ENCODE results near the gene ZNF547.
A peak's percentile ranks its signal among the peaks of the same experiment; 100 is the strongest.

Gene ZNF547

DNA sequence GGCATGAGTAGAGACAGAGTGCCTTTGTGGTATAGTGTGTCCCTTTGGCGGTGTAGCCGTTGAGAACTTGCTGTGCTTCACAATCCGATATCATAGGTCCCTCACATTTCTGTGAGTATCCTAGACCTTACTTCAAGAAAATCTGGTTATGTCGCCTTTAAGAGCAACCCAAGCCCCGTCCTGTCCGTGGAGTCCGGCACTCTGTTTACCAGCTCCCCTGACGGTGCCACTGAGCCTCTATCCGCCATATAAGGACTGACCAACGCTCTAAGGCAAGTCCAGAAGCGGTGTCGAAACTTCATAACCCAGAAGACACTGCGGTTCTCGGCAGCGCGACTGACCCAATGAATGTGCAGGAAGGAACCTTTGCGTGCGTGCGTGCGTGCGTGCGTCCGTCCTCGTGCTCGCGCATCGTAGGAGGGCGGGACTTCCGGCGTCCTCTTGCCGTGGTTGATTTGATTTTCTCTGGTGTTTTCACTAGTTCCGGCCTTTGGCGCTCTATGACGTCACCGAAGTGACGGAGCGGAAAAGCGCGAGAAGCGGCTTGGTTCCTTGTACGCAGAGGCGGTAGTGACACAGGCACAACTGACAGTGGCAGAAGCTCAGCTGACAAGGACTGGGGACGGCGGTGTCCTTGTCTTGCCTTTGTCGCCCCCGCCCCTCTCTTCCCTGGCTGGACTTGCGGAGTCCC, at the start of gene ZNF547, which contains the start of gene TRAPPC2B:
TSS of gene ZNF547 (plus strand) at position 555 of the 691 bp plus-strand sequence. CDS start 5,005 bp downstream, outside the sequence.
TSS of gene TRAPPC2B (plus strand) at position 555 of the 691 bp plus-strand sequence. CDS start 1,283 bp downstream, outside the sequence.
- peak; percentile 96 to 98 for DNase-seq (ENCODE audit: low read depth in 2 of 2)

DNA sequence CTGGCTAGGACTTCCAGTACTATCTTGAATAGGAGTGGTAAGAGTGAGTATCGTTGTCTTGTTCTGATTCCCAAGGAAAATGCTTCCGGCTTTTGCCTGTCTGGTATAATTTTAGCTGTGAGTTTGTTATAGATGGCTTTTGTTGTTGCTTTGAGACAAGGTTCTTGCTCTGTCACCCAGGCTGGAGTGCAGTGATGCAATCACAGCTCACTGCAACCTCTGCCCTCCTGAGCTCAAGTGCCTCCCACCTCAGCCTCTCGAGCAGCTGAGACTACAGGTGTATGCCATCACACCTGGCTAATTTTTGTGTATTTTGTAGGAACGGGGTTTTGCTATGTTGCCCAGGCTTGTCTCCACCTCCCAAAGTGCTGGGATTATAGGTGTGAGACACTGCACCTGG, 49.2 kb upstream of the ZNF547 start:
- no peak for DNase-seq (ENCODE audit: low read depth in 2 of 2)

DNA sequence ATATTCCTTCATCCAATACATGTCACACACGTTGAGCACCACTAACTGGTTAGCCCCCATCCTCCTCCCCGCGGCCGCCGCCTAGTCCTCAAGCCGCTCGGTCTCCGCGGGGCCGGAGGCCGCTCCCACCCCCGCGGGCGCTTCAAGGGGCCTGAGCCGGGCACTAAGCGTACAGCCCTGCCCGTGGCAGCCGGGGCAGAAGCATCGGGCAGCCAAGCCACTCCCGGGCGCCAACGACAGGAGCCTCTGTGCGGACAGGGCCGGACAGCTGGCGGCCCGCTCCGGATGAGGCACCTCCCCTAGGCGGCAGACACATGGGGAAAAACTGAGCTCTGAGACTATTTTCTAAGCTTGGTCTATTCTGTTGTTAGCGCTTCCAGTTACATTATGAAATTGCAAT, 45.8 kb upstream of the ZNF547 start:
- no peak for DNase-seq (ENCODE audit: low read depth in 2 of 2)

DNA sequence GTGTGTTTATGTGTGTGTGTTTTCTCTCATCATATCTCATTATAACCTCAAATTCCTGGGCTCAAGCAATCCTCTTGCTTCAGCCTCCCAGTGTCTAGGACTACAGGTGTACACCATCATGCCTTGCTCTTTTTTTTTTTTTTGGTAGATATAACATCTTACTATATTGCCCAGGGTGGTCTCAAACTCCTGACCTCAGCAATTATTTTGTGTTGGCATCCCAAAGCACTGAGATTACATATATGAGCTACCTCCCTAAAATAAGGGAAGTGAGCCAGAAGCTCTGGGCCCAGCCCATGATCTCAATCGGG, 43.5 kb upstream of the ZNF547 start:
- DNase-seq (ENCODE audit: low read depth in 2 of 2), result no peak

DNA sequence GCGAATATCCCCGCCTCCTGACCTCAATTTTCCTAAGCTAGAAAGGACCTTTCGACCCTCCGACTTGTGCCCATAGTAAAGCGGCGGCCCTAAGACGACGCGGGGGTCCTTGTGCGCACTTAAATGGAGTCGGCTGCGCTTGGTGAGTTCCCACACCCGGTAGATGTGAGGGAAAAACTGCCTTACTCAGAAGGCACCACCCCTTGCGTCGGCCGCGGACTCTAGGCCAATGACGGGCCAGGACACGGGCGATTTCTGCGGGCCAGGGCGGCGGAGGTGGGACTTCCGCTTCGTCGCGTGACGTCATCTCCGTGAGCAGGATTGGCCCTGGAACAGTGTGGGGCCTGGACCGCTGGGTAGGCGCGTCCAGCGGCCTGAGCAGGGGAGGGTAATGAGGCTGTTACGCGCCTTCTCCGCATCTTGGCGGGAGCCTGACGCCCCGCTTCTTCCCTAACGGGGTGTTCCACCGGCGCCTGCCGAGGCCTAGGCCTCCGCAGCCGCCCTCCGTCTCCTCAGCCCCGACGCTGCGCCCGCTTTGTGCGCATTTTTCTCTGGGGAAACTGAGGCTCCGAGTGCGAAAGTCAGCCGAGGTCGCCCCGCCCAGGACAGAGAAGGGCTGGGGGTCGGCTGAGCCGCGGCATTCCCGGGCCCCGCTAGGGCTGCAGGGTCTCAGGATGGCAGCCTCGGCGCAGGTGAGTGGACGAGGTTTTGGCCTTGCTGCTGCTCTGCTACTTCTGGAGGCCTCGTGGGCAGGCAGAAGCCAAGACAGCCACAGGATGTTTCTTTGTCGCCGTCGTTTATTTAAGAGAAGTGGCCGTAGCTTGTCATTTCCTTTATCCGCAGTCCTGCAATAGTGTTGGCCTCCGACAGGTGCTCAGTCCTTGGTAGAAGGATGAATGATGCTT, 42.9 kb upstream of the ZNF547 start, which contains the start of gene ZNF543:
TSS of gene ZNF543 (plus strand) at position 293 of the 905 bp plus-strand sequence. CDS start at position 675, 382 bp downstream.
- DNase-seq (ENCODE audit: low read depth in 2 of 2), result peak; percentile 85 to 87

DNA sequence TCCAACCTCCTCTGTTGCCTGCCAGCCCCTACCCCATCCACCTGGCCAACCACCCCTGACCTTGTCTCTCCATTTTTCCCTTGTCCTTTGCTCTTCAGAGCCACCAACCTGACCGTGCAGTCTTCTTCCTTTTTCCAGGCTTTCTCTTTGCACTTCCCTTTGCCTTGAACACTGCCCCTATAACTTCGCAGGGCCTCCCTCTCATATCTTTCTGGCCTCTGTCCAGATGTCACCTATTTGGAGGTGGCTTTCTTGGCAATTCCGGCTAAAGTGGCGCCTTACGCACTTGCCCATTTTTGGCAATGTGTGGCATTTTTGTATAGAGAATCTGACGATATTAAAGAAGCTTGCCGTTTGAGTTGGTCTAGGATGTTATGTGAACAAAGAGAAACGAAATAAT, 42.2 kb upstream of the ZNF547 start:
- no peak for DNase-seq (ENCODE audit: low read depth in 2 of 2)

DNA sequence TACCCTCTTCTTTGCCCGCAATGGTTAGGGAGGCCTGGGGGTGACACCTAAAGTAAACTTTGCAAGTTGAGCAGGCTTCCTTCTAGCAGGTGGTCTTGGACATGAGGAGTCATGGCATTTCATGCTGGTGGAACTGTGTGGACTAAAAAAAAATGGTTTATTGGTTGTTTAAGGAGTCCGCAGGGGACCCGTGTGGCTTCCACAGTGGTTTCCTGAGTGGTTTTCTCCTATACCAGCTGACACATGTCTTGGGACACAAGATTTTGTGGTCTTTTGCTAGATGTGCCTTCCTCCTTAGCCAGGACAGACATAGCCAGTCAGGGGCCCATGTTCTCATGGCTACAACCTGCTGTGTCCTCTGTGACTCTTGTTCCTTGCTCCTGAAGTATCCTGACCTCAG, 41.6 kb upstream of the ZNF547 start:
- no peak for DNase-seq (ENCODE audit: low read depth in 2 of 2)

DNA sequence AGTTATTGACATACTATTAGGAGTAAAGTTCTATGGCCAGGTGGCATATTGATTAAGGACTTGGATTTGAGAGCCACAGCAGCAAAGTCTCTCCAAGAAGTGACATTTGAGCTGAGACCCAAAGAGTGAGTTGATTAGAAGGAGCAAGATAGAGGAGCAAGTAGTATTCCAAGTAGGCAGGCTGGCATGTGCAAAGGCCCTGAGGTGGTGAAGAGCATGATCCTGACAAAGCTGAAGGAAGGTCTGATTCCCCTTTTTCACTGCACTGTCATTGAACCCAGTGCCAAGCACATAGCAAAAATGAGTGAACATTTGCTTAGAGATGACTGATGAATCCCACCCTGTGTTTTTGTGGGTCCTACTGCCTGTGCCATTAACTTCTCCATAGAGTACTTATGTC, 38.4 kb upstream of the ZNF547 start:
- no peak for DNase-seq (ENCODE audit: low read depth in 2 of 2)

DNA sequence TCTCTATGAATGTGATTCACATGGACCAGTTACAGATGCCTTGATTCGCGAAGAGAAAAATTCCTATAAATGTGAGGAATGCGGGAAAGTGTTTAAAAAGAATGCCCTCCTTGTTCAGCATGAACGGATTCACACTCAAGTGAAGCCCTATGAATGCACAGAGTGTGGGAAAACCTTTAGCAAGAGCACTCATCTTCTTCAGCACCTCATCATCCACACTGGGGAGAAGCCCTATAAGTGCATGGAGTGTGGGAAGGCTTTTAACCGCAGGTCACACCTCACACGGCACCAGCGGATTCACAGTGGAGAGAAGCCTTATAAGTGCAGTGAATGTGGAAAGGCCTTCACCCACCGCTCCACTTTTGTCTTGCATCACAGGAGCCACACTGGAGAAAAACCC, 35.4 kb upstream of the ZNF547 start:
- no peak for DNase-seq (ENCODE audit: low read depth in 2 of 2)

DNA sequence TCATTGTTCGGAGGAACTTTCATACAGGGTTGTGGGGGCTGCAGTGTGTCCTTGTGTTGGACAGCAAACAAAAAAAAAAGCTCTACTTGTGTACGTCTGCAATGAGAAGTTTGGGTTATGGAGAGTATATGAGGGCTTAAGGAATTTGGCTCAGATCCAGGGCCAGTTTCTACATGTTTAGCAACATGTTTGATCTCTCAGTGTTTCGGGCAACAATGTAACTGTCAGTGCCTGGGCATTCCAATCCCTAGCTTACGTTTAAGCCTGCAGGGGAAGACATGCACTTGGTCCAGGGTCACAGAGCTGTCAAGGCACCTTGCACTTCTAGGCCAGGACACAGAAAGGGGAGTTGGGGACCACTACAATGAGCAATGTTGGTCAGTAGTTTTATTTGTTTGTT, 29.2 kb upstream of the ZNF547 start:
- DNase-seq (ENCODE audit: low read depth in 2 of 2), result no peak

DNA sequence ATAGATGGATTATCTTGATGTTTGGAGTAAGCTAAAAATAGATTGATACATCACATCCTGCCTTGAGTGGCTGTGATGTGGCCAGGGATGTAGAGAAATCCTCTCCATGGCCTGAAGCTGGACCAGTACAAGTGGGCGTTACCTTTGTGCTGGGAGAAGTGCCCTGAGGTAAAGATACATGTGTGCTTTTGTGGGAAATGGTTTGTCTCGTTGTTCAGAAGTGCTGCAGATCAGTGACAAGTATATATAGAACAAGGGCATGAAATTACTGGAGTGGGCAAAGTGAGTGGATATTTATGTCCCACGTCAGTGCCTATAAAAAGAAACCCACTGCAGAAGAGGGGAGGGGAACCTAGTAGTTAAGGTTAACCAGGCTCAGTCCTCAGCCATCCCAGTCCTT, 24.5 kb upstream of the ZNF547 start:
- DNase-seq (ENCODE audit: low read depth in 2 of 2), result no peak

DNA sequence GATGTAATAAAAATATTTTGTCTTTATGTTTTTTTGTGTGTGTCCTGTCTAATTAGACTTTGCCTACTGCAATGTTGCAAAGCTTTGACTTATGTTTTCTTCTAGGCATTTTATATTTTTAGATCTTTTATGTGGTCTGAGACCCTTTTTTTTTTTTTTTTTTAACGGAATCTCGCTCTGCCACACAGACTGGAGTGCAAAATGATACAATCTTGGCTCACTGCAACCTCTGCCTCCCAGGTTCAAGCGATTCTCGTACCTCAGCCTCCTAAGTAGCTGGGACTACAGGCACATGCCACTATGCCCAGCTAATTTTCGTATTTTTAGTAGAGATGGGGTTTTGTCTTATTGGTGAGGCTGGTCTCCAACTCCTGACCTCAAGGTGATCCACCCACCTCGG, 20.8 kb upstream of the ZNF547 start:
- no peak for DNase-seq (ENCODE audit: low read depth in 2 of 2)

DNA sequence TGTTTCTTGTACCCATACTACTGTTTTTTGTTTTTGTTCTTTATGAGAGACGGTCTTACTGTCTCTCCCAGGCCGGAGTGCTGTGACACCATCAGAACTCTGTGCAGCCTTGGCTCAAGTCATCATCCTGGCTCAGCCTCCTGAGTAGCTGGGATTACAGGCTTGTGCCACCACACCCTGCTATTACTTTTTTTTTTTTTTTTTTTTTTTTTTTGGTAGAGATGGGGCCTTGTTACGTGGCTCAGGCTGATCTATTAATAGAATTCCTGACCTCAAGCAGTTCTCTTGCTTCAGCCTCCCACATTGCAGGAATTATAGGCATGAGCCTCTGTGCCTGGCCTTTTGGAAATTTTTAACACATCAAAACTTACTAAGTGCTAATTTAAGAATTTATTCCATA, 15.2 kb upstream of the ZNF547 start:
- DNase-seq (ENCODE audit: low read depth in 2 of 2), result no peak

DNA sequence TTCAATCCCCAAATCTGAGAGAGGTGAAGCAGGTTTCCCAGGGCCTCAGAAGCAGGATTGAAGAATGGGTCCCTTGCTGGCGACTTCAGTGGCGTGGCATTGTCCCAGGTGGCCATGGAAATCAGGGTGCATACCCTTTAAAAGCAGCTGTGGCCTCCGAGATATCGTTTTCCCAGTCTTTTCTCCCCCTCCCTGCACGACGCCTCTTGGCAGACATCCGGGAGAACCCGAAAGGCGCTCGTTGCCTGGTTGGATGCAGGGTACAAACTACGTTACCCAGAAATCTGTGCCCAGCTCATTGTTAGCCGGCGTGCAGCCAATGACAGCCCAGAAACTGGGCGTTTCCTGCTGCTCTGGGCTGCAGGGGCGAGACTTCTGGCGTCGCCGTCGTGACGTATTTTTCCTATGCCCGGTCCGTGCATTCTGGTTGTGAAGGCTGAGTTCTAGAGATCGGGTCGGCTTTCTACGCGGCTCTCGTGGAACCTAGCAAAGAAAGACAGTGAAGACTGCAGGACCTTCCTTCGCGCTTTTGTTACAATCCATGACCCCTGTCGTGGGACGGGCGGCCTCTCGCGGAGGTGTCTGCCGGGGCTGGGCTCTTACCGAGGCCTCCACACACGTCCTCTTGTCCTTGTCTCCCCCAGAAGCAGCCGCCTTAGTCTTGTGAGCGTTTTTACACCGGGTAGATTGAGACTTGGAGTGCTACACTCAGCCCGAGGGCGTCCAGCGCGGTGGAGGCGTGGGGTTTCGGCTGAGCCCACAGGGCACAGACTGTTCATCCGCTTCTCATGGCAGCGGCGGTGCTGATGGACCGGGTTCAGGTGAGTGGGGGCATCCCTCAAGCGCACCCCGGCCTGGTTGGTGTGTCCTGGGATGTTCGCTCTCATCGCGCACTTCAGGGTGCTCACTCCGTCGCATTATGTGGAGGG, 12.2 kb upstream of the ZNF547 start, which contains the start of gene ZNF304:
TSS of gene ZNF304 (plus strand) at position 395 of the 929 bp plus-strand sequence. CDS start at position 789, 394 bp downstream.
- DNase-seq (ENCODE audit: low read depth in 2 of 2), result peak; percentile 63 to 69

DNA sequence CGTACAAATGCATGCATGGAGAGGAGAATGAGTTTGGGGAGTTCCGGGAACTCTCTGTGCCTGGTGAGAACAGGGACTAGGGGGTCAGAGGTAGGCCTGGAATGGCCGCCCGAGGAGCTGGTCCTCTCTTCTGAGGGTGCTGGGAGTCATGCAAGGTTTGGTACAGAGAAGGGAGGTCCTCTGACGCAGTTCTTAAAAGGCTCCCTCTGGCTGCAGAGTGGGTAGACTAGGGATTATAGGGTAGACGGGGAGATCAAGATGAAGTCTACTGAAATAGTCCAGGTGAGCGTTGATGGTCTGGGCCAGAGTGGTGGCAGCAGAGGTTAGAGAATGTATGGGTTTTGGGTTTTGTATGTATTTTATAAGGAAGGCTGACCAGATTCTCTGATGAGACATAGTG, 11.5 kb upstream of the ZNF547 start:
- no peak for DNase-seq (ENCODE audit: low read depth in 2 of 2)

DNA sequence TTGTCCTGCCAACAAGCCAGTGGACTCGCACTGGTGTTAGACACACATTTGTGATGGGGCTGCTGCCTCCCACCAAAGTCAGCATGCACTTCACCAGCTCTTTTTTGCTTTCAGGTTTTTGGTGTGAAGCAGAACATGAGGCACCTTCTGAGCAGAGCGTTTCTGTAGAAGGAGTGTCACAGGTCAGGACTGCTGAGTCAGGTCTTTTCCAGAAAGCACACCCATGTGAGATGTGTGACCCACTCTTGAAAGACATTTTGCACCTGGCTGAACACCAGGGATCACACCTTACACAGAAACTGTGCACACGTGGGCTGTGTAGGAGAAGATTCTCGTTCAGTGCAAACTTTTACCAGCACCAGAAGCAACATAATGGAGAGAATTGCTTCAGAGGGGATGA, 7.4 kb upstream of the ZNF547 start:
- DNase-seq (ENCODE audit: low read depth in 2 of 2), result no peak

DNA sequence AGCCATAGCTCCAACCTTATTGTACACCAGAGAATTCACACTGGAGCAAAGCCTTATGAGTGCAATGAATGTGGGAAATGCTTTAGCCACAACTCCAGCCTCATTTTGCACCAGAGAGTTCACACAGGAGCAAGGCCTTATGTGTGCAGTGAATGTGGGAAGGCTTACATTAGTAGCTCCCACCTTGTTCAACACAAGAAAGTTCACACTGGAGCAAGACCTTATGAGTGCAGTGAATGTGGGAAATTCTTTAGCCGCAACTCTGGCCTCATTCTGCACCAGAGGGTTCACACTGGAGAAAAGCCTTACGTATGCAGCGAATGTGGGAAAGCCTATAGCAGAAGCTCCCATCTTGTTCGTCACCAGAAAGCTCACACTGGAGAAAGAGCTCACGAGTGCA, 5.9 kb upstream of the ZNF547 start:
- no peak for DNase-seq (ENCODE audit: low read depth in 2 of 2)

DNA sequence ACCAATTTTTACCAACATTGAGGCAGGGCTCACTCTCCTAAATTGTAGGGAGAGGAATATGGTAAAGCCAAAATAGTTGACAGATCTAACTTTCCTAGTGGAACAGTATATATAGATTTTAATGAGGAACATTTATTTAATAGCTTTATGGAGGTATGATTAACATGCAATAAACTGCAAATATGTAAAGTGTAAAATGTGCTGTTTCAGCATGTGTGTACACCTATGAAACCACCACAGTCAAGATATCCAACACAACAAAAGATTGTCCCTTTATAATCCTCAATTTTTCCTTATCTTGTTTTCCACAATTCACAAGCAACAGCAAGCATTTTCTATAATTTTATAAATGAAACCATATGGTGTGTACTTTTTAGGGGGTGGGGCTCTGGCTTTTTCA, 4.1 kb upstream of the ZNF547 start:
- no peak for DNase-seq (ENCODE audit: low read depth in 2 of 2)

DNA sequence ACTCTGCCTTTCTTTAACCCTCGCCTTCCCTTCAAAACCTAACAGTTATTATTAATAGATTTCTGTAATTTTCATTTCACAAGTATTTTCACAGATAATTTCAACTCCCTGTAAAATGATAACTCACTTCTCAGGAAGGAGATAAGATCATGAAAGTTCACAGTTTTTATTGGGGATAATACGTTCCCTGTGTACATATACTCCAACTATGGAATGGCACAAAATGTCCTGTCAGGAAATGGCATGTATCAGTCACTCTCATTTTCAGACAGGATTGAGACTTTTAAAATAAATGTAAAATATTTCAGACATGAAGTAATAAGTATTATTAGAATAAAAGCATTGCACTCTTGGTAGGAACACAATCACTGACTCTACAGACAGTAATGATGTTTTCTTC, 932 bp upstream of the ZNF547 start:
- no peak for DNase-seq (ENCODE audit: low read depth in 2 of 2)

DNA sequence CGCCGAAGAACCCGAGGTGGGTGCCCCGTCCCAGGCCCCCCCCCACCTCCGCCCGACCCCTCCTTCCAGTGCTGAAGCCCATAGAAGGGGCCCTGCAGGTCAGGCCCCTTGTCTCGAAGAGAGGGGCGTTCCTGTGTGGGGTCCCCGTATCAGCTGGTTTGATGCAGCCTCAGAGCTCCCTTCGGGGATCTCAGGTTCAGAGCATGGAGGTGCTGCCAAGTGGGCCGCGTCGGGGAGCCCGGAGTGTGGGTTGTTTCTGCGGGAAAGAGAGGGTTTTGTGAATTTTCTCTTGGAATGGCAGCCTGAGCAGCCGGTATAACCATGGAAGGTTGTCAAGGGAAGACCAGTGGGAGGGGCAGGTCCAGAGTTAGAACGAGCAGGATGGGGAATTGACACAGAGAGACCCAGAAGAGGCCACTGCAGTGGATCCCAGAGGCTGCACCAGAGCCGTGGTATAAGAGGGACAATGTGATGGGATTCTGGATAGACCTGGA, 384 bp downstream of the ZNF547 start:
- DNase-seq (ENCODE audit: low read depth in 2 of 2), result no peak

DNA sequence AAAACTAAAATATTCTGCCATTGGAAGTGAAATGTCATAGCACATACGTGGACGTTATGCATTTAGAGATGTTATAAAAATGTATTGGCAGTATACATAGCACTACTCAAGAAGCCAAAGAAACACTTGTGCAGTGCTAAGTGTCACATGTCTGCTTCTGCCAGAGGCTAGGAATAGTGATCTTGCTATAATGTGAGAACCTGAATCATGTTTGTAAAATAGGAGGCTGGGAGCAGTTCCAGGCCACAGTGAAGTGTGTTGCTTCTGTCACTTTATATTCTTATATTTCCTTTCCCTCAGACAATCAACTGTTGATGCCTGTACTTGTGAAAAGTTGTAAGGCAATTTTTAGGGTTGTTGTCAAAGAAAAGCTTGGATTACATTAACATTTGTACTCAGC, 3.4 kb downstream of the ZNF547 start:
- DNase-seq (ENCODE audit: low read depth in 2 of 2), result no peak

DNA sequence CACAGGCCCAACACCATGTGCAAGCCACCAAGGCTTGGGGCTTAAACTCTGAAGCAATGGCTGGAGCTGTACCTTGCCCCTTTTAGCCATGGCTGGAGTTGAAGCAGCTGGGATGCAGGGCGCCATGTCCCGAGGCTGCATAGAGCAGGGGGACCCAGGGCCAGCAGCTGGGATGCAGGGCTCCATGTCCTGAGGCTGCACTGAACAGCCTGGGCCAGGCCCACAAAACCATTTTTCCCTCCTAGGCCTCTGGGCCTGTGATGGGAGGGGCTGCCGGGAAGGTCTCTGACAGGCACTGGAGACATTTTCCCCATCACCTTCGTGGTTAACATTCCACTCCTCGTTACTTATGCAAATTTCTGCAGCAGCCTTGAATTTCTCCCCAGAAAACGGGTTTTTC, 10.8 kb downstream of the ZNF547 start:
- no peak for DNase-seq (ENCODE audit: low read depth in 2 of 2)

All from stimulated activated CD8-positive, alpha-beta memory T cell treated with anti-CD3 and anti-CD28 coated beads, Interleukin-2, amount 100 ng/mL, for 1 hour (primary cell).